SH-SY5Y (cell line): Measurements from ENCODE around the gene UTP4.

ENCODE experiments used
- GATA2 ChIP-seq: IDR thresholded peaks from 2 replicates; pipeline ENCODE4 v1.6.1; 2011; ENCODE audit warnings: mild to moderate bottlenecking, low read depth, low read length
- GATA3 ChIP-seq: IDR thresholded peaks from 2 replicates; pipeline ENCODE4 v1.6.1; 2011; ENCODE audit warnings: low read depth, mild to moderate bottlenecking, low read length, moderate library complexity

DNA sequence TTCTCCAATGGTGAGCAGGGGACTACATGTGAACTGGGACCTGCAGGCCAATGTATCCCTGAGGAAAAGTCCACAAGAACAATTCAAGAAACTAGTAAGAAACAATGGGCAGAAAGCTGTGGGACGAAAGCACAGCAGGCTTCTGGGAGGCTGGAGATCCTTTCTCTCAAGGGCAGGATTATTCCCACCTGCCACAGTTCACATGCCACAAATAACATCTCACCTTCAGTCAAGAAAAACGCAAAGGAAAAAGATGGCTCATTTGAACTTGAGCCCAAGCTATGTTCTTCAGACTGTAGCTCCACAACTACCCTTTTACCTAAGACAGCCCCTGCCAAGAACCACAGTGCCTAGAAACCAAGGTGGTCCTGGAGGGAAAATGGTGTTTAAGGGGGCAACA lies 14.0 kb upstream of the UTP4 start:
- TF ChIP-seq GATA2: no peak
- no peak for TF ChIP-seq GATA3
